HPDE6-E6E7 (cell line): ENCODE results near the gene EMP2.

Experiments
- DNase-seq: peaks from one replicate; pipeline ENCODE4 v3.0.0; 2011; ENCODE audit warnings: missing footprints; ENCODE audit errors: extremely low spot score

Gene EMP2

DNA sequence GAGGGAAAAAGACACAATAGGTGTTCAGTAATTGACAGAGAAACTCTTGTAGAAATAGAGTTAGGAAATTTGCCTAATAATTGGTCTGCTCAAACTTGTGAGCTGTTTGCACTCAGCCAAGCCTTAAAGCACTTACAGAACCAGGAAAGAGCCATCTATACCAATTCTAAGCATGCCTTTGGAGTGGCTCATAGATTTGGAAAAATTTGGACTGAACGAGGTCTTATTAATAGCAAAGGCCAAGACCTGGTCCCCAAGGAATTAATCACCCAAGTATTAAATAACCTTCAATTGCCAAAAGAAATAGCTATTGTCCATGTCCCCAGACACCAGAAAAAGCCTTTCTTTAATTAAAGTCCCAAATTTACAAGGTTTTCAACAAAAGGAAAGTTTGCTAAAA, 90.3 kb downstream of the EMP2 start:
- no peak for DNase-seq

DNA sequence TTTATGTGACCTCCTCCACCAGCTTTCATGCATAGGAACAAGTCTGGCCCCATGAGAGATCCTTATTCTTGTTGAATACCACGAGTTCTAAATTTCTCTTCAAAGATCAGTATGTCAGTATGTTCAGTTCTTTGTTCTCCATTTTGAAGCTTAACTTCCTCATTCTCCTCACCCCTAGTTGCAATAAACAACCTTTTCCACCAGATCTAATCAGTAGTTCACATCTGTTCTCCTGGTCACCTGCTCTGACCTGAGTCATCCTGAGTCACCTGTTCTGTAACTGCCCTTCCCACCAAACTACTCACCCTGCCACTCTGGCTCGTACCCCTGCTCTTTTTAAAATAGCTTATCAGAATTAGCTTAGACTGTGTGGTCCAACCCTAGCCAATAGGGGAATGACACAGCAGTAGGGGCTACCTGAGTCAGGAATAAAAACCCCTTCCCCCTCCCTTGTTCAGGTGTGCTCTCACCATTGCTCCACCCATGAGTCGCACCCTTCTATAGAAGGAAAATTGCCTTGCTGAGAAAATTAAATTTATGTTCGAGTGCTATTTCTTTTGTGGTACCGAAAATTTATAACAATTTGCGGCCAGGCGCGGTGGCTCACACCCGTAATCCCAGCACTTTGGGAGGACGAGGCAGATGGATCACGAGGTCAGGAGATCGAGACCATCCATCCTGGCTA, 94.6 kb downstream of the EMP2 start:
- no peak for DNase-seq

DNA sequence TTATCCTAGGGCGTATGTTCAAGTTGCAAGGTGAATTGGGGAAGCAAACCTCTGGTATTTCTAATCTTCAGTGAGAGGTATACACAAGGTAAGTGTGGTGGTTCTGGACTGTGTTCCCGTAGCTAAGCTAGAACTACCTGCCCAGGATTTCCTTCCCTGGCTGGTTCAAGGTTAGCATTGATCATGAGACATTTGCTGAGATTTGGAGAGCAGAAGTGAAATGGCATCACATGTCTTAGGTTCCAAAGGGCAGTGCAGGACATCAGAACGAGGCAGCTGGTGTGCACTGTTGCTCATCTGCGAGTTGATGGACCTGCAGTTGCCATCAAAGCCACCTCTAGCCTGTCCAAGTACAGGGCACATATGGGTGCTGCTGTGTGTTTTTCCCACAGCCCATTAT, 95.2 kb downstream of the EMP2 start:
- DNase-seq = no peak

DNA sequence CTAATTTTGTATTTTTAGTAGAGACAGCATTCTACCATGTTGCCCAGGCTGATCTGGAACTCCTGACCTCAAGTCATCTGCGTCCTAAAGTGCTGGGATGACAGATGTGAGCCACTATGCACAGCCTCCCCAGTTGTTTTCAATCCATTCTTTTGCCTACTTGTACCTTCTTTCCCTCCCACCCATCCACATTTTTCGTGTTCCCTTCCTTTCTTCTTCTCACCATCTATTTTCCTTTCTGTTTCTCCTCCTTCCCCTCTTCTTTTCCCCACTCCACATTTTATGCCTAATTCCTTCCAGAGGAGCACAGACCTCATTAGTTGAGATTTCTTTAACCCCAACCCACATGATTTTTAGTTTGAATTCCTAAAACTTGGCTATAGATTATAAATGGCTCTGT, 100.2 kb downstream of the EMP2 start:
- DNase-seq = no peak
